Measurements from ENCODE around the gene YKT6.
"Not testable (repeated sequence)": the region's sequence is repeated elsewhere in the genome, so short reads cannot be mapped to it uniquely, and the experiment has no call there.

The YKT6 gene

GRCh38 chr7:44200163-44200562 is 615 bp upstream of the YKT6 start:
- not testable (repeated sequence) for H3K14ac ChIP-seq (ENCODE audit: low read length in 2 of 2); H3K9ac ChIP-seq (ENCODE audit: low read length); H3K4ac ChIP-seq (ENCODE audit: low read depth in 1 of 2, low read length in 2 of 2); H2BK15ac ChIP-seq (ENCODE audit: low read depth, poor library complexity, severe bottlenecking); H2BK12ac ChIP-seq (ENCODE audit: low read length in 2 of 2); H4K91ac ChIP-seq (ENCODE audit: low read length); H3K27ac ChIP-seq (ENCODE audit: low read length, poor library complexity, severe bottlenecking); H3K27me3 ChIP-seq (ENCODE audit: control insufficient read depth in 1 of 2, insufficient read depth in 1 of 2, low read length in 2 of 2); H3K18ac ChIP-seq (ENCODE audit: low read depth in 1 of 2, low read length in 2 of 2); H2AK5ac ChIP-seq (ENCODE audit: low read length, severe bottlenecking); H3K79me1 ChIP-seq (replicated peaks; ENCODE audit: low read length, poor library complexity, severe bottlenecking); H2BK5ac ChIP-seq (ENCODE audit: low read depth, low read length, poor library complexity, severe bottlenecking); H3K9me3 ChIP-seq (ENCODE audit: control insufficient read depth, low read length); H2AFZ ChIP-seq (ENCODE audit: low read depth, low read length); H3K4me3 ChIP-seq (ENCODE audit: insufficient read depth in 1 of 2, low read depth in 1 of 2, low read length in 2 of 2); H4K8ac ChIP-seq (ENCODE audit: low read length); H3K23ac ChIP-seq (ENCODE audit: low read length in 2 of 2); DNase-seq; H3K4me1 ChIP-seq (ENCODE audit: control insufficient read depth, insufficient read depth, low read depth, low read length); H3K4me2 ChIP-seq (ENCODE audit: low read length, poor library complexity, severe bottlenecking); H2BK120ac ChIP-seq (ENCODE audit: low read depth, low read length)
- WGBS: no CpG with 5 or more reads among the region's 3 CpGs
- H3K36me3 ChIP-seq (ENCODE audit: control insufficient read depth in 1 of 2, insufficient read depth in 2 of 2, low read depth in 1 of 2, low read length in 2 of 2): peaks cover 5 to 15% of the 10 kb centered on the region in 2 experiments

GRCh38 chr7:44201813-44202212 is 1.0 kb downstream of the YKT6 start:
- peak; percentile 42 for DNase-seq
- Histone ChIP-seq H3K18ac (ENCODE audit: low read depth in 1 of 2, low read length in 2 of 2) (no peak overlapping the region), H2BK5ac (ENCODE audit: low read depth, low read length, poor library complexity, severe bottlenecking) (no peak overlapping the region), H3K4ac (ENCODE audit: low read depth in 1 of 2, low read length in 2 of 2) (no peak overlapping the region), H2BK15ac (ENCODE audit: low read depth, poor library complexity, severe bottlenecking) (no peak overlapping the region), H2AK5ac (ENCODE audit: low read length, severe bottlenecking) (no peak overlapping the region), H2BK120ac (ENCODE audit: low read depth, low read length) (no peak overlapping the region), H3K79me1 (replicated peaks; ENCODE audit: low read length, poor library complexity, severe bottlenecking) (peaks cover 13% of the 10 kb centered on the region), H2AFZ (ENCODE audit: low read depth, low read length) (no peak overlapping the region), H3K4me2 (ENCODE audit: low read length, poor library complexity, severe bottlenecking) (peak overlapping the region; percentile 88), H4K91ac (ENCODE audit: low read length) (no peak overlapping the region), H3K9me3 (ENCODE audit: control insufficient read depth, low read length) (no peaks in the 10 kb centered on the region), H3K27me3 (ENCODE audit: control insufficient read depth in 1 of 2, insufficient read depth in 1 of 2, low read length in 2 of 2) (peaks cover 0 to 10% of the 10 kb centered on the region in 2 experiments), H3K23ac (ENCODE audit: low read length in 2 of 2) (no peak overlapping the region), H3K4me1 (ENCODE audit: control insufficient read depth, insufficient read depth, low read depth, low read length) (peaks cover 2% of the 10 kb centered on the region), H3K14ac (ENCODE audit: low read length in 2 of 2) (no peak overlapping the region), H2BK12ac (ENCODE audit: low read length in 2 of 2) (no peak overlapping the region), H3K27ac (ENCODE audit: low read length, poor library complexity, severe bottlenecking) (peak overlapping the region; percentile 35), H3K9ac (ENCODE audit: low read length) (peak overlapping the region; percentile 93), H3K4me3 (ENCODE audit: insufficient read depth in 1 of 2, low read depth in 1 of 2, low read length in 2 of 2) (peak overlapping the region in 1 of 2 experiments; percentile 97), H3K36me3 (ENCODE audit: control insufficient read depth in 1 of 2, insufficient read depth in 2 of 2, low read depth in 1 of 2, low read length in 2 of 2) (peaks cover 17 to 32% of the 10 kb centered on the region in 2 experiments), H4K8ac (ENCODE audit: low read length) (no peak overlapping the region)
- 32% methylated on average over 8 of the region's 8 CpGs for WGBS

- Histone ChIP-seq H3K4me2 (ENCODE audit: low read length, poor library complexity, severe bottlenecking) (no peak overlapping the region), H2BK15ac (ENCODE audit: low read depth, poor library complexity, severe bottlenecking) (no peak overlapping the region), H2AFZ (ENCODE audit: low read depth, low read length) (no peak overlapping the region), H4K91ac (ENCODE audit: low read length) (no peak overlapping the region), H3K4me1 (ENCODE audit: control insufficient read depth, insufficient read depth, low read depth, low read length) (peaks cover 2% of the 10 kb centered on the region), H3K4me3 (ENCODE audit: insufficient read depth in 1 of 2, low read depth in 1 of 2, low read length in 2 of 2) (no peak overlapping the region), H3K23ac (ENCODE audit: low read length in 2 of 2) (no peak overlapping the region), H2AK5ac (ENCODE audit: low read length, severe bottlenecking) (no peak overlapping the region), H2BK12ac (ENCODE audit: low read length in 2 of 2) (no peak overlapping the region), H3K9me3 (ENCODE audit: control insufficient read depth, low read length) (no peaks in the 10 kb centered on the region), H3K4ac (ENCODE audit: low read depth in 1 of 2, low read length in 2 of 2) (no peak overlapping the region), H3K27me3 (ENCODE audit: control insufficient read depth in 1 of 2, insufficient read depth in 1 of 2, low read length in 2 of 2) (no peaks in the 10 kb centered on the region), H2BK120ac (ENCODE audit: low read depth, low read length) (no peak overlapping the region), H3K36me3 (ENCODE audit: control insufficient read depth in 1 of 2, insufficient read depth in 2 of 2, low read depth in 1 of 2, low read length in 2 of 2) (peaks cover 55 to 73% of the 10 kb centered on the region in 2 experiments), H3K14ac (ENCODE audit: low read length in 2 of 2) (no peak overlapping the region), H3K9ac (ENCODE audit: low read length) (no peak overlapping the region), H3K18ac (ENCODE audit: low read depth in 1 of 2, low read length in 2 of 2) (no peak overlapping the region), H2BK5ac (ENCODE audit: low read depth, low read length, poor library complexity, severe bottlenecking) (no peak overlapping the region), H4K8ac (ENCODE audit: low read length) (no peak overlapping the region), H3K79me1 (replicated peaks; ENCODE audit: low read length, poor library complexity, severe bottlenecking) (peaks cover 39% of the 10 kb centered on the region), H3K27ac (ENCODE audit: low read length, poor library complexity, severe bottlenecking) (no peak overlapping the region)
- 97% methylated on average over 5 of the region's 5 CpGs for WGBS
- no peak for DNase-seq
Measured at GRCh38 chr7:44206008-44206407, 5.2 kb downstream of the YKT6 start.

GRCh38 chr7:44208085-44208484 is 7.3 kb downstream of the YKT6 start:
- Histone ChIP-seq H3K36me3 (ENCODE audit: control insufficient read depth in 1 of 2, insufficient read depth in 2 of 2, low read depth in 1 of 2, low read length in 2 of 2) (peaks cover 74 to 93% of the 10 kb centered on the region in 2 experiments), H3K4me1 (ENCODE audit: control insufficient read depth, insufficient read depth, low read depth, low read length) (peaks cover 5% of the 10 kb centered on the region), H3K18ac (ENCODE audit: low read depth in 1 of 2, low read length in 2 of 2) (no peak overlapping the region), H3K23ac (ENCODE audit: low read length in 2 of 2) (no peak overlapping the region), H2BK15ac (ENCODE audit: low read depth, poor library complexity, severe bottlenecking) (no peak overlapping the region), H3K9me3 (ENCODE audit: control insufficient read depth, low read length) (no peaks in the 10 kb centered on the region), H2BK120ac (ENCODE audit: low read depth, low read length) (no peak overlapping the region), H4K91ac (ENCODE audit: low read length) (no peak overlapping the region), H3K4me3 (ENCODE audit: insufficient read depth in 1 of 2, low read depth in 1 of 2, low read length in 2 of 2) (no peak overlapping the region), H2AFZ (ENCODE audit: low read depth, low read length) (no peak overlapping the region), H3K4me2 (ENCODE audit: low read length, poor library complexity, severe bottlenecking) (no peak overlapping the region), H2AK5ac (ENCODE audit: low read length, severe bottlenecking) (no peak overlapping the region), H3K79me1 (replicated peaks; ENCODE audit: low read length, poor library complexity, severe bottlenecking) (peaks cover 41% of the 10 kb centered on the region), H2BK12ac (ENCODE audit: low read length in 2 of 2) (no peak overlapping the region), H3K27me3 (ENCODE audit: control insufficient read depth in 1 of 2, insufficient read depth in 1 of 2, low read length in 2 of 2) (no peaks in the 10 kb centered on the region), H2BK5ac (ENCODE audit: low read depth, low read length, poor library complexity, severe bottlenecking) (no peak overlapping the region), H3K4ac (ENCODE audit: low read depth in 1 of 2, low read length in 2 of 2) (no peak overlapping the region), H4K8ac (ENCODE audit: low read length) (no peak overlapping the region), H3K27ac (ENCODE audit: low read length, poor library complexity, severe bottlenecking) (no peak overlapping the region), H3K14ac (ENCODE audit: low read length in 2 of 2) (no peak overlapping the region), H3K9ac (ENCODE audit: low read length) (no peak overlapping the region)
- DNase-seq: no peak
- 98% methylated on average over 7 of the region's 7 CpGs for WGBS
